Measurements from ENCODE around the gene FOXN4. TPM values are rescaled to one million over a fixed set of nuclear protein-coding genes. Genes with fewer than 3 reads are reported as not detected.

The FOXN4 gene
- total RNA-seq, 6 experiments from 2014 or later, result not detected

DNA sequence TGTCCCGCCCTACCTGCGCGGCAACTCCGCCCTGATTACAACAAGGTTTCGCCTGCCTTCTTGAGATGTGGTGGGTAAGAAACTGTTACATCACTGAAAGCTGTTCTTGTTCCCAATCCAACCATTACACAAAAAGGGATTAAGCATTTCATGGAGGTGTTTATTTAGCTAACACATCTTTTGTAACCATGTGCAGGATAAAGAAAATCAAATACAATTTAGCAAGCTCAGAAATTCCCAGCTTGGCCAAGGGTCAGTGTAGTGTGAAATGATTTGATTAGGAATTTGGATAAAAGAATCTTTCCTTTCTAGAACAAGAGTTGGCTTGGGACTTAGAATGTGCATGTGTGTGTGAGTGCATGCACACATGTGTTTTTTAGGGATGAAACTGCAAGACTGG is 6.3 kb downstream of the FOXN4 start:
- H3K36me3 Mint-ChIP-seq (ENCODE audit: low read depth), result no peaks in the 10 kb centered on the region
- H3K9me3 Mint-ChIP-seq, result no peaks in the 10 kb centered on the region
- H3K4me3 Mint-ChIP-seq, result no peak overlapping the region
- peaks cover 31% of the 10 kb centered on the region for H3K27me3 Mint-ChIP-seq (ENCODE audit: insufficient read depth)
- H3K27ac Mint-ChIP-seq, result no peak overlapping the region
- peaks cover 6% of the 10 kb centered on the region; the same call in 1 of the 2 replicates for H3K4me1 Mint-ChIP-seq (ENCODE audit: low read depth)
- TF ChIP-seq, protein P1, sequence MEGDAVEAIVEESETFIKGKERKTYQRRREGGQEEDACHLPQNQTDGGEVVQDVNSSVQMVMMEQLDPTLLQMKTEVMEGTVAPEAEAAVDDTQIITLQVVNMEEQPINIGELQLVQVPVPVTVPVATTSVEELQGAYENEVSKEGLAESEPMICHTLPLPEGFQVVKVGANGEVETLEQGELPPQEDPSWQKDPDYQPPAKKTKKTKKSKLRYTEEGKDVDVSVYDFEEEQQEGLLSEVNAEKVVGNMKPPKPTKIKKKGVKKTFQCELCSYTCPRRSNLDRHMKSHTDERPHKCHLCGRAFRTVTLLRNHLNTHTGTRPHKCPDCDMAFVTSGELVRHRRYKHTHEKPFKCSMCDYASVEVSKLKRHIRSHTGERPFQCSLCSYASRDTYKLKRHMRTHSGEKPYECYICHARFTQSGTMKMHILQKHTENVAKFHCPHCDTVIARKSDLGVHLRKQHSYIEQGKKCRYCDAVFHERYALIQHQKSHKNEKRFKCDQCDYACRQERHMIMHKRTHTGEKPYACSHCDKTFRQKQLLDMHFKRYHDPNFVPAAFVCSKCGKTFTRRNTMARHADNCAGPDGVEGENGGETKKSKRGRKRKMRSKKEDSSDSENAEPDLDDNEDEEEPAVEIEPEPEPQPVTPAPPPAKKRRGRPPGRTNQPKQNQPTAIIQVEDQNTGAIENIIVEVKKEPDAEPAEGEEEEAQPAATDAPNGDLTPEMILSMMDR (IDR thresholded peaks at IDR 0.05), result peak; percentile 25; the same call in 1 of the 2 replicates
- DNase-seq, result no peak

- Mint-ChIP-seq H3K27ac (no peak overlapping the region), H3K4me1 (ENCODE audit: low read depth) (peaks cover 6% of the 10 kb centered on the region; the same call in 1 of the 2 replicates), H3K9me3 (no peaks in the 10 kb centered on the region), H3K4me3 (no peak overlapping the region), H3K27me3 (ENCODE audit: insufficient read depth) (peaks cover 31% of the 10 kb centered on the region), H3K36me3 (ENCODE audit: low read depth) (no peaks in the 10 kb centered on the region)
- DNase-seq, result no peak
- TF ChIP-seq, protein P1 (IDR thresholded peaks at IDR 0.05), result peak; percentile 53
Measured at GRCh38 chr12:109302358-109302757, 6.7 kb downstream of the FOXN4 start.

DNA sequence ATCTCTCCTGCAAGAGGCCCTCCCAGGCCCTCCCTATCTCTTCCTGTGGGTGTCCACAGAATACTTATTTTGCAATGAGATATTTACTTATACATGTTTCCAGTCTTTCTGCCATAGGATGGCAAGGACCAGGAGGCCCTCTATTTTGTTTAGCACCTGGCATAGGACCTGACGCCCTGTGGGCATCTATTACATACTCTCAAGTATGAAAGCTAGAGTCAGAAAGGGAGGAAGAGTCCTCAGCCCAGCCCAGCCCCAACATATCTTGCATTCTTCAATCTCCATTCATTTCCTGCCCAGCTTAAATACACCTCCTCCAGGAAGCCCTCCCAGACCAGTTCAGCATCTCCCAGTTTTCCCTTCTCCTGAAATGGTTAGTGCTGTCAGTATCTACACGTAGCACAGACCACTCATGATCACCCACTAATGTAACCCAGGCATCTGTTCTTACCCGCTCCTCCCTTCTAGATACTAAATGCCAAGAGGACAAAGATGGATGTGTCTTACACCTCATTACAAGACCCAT is 7.4 kb downstream of the FOXN4 start:
- Mint-ChIP-seq H3K27ac (no peak overlapping the region), H3K36me3 (ENCODE audit: low read depth) (no peaks in the 10 kb centered on the region), H3K4me3 (no peak overlapping the region), H3K27me3 (ENCODE audit: insufficient read depth) (peaks cover 33% of the 10 kb centered on the region), H3K9me3 (no peaks in the 10 kb centered on the region), H3K4me1 (ENCODE audit: low read depth) (peaks cover 6% of the 10 kb centered on the region; the same call in 1 of the 2 replicates)
- DNase-seq, result no peak
- TF ChIP-seq, protein P1 (IDR thresholded peaks at IDR 0.05), result no peak

DNA sequence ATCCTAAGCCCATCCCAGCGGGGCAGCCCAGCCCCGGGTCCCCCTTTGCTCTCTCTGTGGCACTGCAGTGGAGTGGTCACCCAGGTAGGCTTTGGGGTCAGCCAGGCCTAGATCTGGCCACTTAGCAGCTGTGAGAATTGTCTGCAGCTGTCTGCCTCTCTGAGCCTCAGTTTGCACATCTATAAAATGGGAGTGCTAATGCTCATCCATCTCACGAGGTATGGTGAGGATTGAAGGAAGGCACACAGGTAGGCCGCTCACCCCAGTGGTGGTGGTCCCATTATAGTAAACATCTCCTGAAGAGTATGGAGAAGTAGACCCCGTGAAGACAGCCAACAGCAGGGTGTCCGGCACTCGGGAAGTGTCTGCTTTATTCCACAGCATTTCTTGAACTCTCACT is 9.2 kb downstream of the FOXN4 start:
- Mint-ChIP-seq H3K36me3 (ENCODE audit: low read depth) (no peaks in the 10 kb centered on the region), H3K27ac (no peak overlapping the region), H3K4me3 (no peak overlapping the region), H3K27me3 (ENCODE audit: insufficient read depth) (peaks cover 33% of the 10 kb centered on the region), H3K9me3 (no peaks in the 10 kb centered on the region), H3K4me1 (ENCODE audit: low read depth) (peaks cover 6% of the 10 kb centered on the region; the same call in 1 of the 2 replicates)
- DNase-seq, result no peak
- TF ChIP-seq, protein P1 (IDR thresholded peaks at IDR 0.05), result no peak

- Mint-ChIP-seq H3K4me1 (ENCODE audit: low read depth) (no peaks in the 10 kb centered on the region), H3K27ac (no peak overlapping the region), H3K9me3 (no peaks in the 10 kb centered on the region), H3K27me3 (ENCODE audit: insufficient read depth) (peaks cover 25% of the 10 kb centered on the region), H3K4me3 (no peak overlapping the region), H3K36me3 (ENCODE audit: low read depth) (no peaks in the 10 kb centered on the region)
- TF ChIP-seq, protein P1 (IDR thresholded peaks at IDR 0.05), result no peak
- DNase-seq, result no peak
Measured at GRCh38 chr12:109296431-109296830, 12.7 kb downstream of the FOXN4 start.
